Activated T-helper 2 cell treated with anti-CD3 and anti-CD28 coated beads, Interferon-gamma antibody, Interleukin-2, Interleukin-4, amounts not matched to agents 10 μg/mL and 5 μg/mL and 100 μg/mL, durations not matched to agents 14 hours and 24 hours and 36 hours (primary cell): ENCODE measurements around the gene CNTFR. TPM values are rescaled to one million over a fixed set of nuclear protein-coding genes. Genes with fewer than 3 reads are reported as not detected.

ENCODE experiments used
- DNase-seq: peaks from one replicate; pipeline ENCODE4 v3.0.0; 2021; ENCODE audit warnings: low spot score
- H3K27ac Mint-ChIP-seq: one replicate; pipeline ENCODE4 v1.8.0; 2021; ENCODE audit warnings: mixed read lengths
- H3K27me3 Mint-ChIP-seq: one replicate; pipeline ENCODE4 v1.8.0; 2021; ENCODE audit warnings: low read depth, mixed read lengths
- H3K36me3 Mint-ChIP-seq: one replicate; pipeline ENCODE4 v1.8.0; 2021; ENCODE audit warnings: low read depth, mixed read lengths
- H3K4me1 Mint-ChIP-seq: one replicate; pipeline ENCODE4 v1.8.0; 2021; ENCODE audit warnings: low read depth, mixed read lengths
- H3K4me3 Mint-ChIP-seq: one replicate; pipeline ENCODE4 v1.8.0; 2021; ENCODE audit warnings: low read depth, mild to moderate bottlenecking, moderate library complexity, mixed read lengths
- H3K9me3 Mint-ChIP-seq: one replicate; pipeline ENCODE4 v1.8.0; 2021; ENCODE audit warnings: mixed read lengths
- intact Hi-C: fragments of 100-400 bp; cut with micrococcal nuclease; formaldehyde crosslinking; loops from one replicate; pipeline ENCODE4 v1.15.1; 2023
- total RNA-seq: library from RNA; stranded (reverse); gene quantifications from 2 replicates; pipeline ENCODE4 v1.2.3, GENCODE V29; 2022

The CNTFR gene
- total RNA-seq, 1 donor from 2014 or later: not detected

DNA sequence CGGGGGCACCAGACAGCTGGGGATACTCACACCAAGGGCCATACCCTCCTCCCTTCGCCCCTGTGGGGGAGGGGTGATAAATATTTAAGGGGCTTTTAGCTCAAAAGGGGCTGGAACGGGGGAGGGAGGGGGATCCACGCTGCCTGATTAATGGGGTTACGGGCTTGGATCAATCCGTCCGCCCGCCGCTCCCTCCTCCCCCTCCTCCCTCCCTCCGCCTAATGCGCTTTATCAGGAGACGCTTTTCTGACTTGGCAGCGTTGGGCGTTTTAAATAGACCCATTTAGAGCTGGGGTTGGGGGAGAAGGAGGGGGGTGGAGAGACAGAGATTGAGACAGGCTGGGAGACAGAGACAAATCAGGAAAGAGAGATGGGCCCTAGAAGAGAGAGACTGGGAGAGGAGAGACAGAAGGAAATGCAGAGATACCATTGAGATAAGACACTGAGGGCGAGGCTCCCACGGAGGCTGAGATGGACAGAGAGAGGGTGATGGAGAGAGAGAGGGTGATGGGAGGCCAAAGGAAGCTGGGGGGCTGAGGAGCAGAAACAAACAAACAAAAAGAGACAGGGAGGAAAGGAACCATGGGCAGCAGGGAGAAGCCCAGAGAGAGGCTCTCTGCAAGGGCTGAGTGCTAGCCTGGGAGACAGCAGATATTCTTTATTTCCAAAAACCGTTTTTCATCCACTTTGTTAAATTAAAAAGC is 10.3 kb downstream of the CNTFR start:
- Mint-ChIP-seq H3K4me3 (no peak overlapping the region), H3K9me3 (no peaks in the 10 kb centered on the region), H3K27me3 (peaks cover 61% of the 10 kb centered on the region), H3K4me1 (no peaks in the 10 kb centered on the region), H3K36me3 (no peaks in the 10 kb centered on the region), H3K27ac (no peak overlapping the region)
- no peak for DNase-seq
- intact Hi-C loops: no loop called here

DNA sequence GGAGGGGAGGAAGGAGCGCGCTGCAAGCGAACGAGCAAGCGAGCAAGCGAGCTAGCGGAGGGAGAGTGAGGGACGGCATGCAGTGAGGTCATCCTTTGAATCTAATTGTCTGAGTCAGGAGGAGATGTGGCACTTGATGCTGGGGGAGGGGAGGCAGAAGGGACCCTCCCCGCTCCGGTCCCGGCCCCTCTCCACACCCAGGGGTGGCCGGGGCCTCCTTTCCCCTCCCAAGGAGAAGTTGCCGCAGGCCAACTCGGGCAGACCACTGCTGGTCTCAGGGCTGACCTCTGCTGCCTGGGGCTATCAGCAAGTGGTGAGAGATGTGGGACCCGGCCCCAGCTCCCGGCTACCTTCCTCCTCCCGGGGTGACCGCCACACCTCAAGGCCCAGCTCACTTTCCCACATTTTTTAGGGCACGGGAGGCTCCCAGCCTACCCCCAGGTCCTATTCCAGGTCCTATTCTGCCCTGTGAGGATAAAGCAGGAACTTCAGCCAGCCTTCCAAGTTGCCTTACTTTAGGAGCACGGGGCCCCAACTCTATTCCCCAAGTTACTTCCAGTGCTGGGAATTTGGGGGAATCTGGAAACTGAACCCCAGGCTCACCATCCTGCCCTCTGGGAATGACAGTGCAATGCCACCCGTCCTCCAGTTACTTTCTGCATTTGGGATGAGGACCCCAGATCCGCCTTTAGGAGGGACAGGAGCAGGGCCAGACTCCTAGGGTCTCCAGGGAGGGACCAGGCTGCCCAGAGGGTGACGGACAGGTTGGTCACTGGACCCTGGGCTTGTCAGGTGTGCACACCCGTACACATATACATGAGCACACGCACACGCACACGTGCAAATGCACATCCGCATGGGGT is 11.1 kb downstream of the CNTFR start:
- Mint-ChIP-seq H3K27ac (no peak overlapping the region), H3K4me1 (no peaks in the 10 kb centered on the region), H3K27me3 (peaks cover 58% of the 10 kb centered on the region), H3K4me3 (no peak overlapping the region), H3K9me3 (no peaks in the 10 kb centered on the region), H3K36me3 (no peaks in the 10 kb centered on the region)
- intact Hi-C loops: no loop called here
- no peak for DNase-seq

DNA sequence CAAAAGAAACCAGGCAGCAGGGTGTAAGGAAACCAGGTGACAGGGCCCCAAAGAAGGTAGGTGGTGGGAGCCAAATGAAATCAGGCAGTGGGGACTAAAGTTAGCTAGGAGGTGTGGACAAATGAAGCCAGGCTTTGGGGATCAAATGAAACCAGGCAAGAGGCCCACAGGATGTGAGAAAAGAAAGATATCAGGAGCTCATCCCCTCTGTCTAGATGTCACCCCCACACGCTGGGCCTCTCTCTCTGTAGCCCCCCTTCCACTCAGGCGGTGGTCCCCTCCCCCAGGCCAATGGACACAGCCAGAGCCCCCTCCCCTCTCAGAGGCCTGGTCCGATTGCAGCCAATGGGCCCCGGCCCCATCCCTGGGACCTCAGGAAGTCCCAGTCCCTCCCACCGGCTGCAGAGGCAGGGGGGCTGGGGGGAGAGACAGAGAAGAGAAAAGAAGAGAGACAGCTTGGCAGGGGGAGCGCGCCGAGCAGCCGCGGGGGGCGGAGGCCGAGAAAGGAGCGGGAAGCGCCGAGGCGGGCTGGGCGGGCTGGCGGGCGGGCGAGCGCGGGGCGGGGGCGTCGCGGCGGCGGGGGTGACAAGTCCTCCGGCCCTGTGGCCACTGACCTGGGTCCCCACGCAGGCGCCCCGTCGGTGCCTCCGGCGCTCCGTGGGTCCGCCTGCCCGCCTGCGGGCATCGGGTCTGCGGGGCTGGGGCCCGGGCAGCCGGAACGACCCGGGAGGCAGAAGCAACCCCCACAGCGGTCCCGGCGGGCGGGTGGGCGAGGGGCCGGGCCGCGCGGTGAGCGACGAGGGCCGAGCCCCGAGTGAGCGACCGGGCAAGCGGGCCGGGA is 11.9 kb downstream of the CNTFR start:
- Mint-ChIP-seq H3K4me3 (no peak overlapping the region), H3K9me3 (no peaks in the 10 kb centered on the region), H3K27me3 (peaks cover 53% of the 10 kb centered on the region), H3K36me3 (no peaks in the 10 kb centered on the region), H3K27ac (no peak overlapping the region), H3K4me1 (no peaks in the 10 kb centered on the region)
- intact Hi-C loops: no loop called here
- no peak for DNase-seq

GRCh38 chr9:34576597-34577399 is 12.7 kb downstream of the CNTFR start:
- Mint-ChIP-seq H3K4me3 (no peak overlapping the region), H3K27ac (no peak overlapping the region), H3K27me3 (peaks cover 48% of the 10 kb centered on the region), H3K36me3 (no peaks in the 10 kb centered on the region), H3K4me1 (no peaks in the 10 kb centered on the region), H3K9me3 (no peaks in the 10 kb centered on the region)
- no peak for DNase-seq
- intact Hi-C loops: no loop called here

- Mint-ChIP-seq H3K4me3 (no peak overlapping the region), H3K4me1 (no peaks in the 10 kb centered on the region), H3K9me3 (no peaks in the 10 kb centered on the region), H3K27ac (no peak overlapping the region), H3K27me3 (peaks cover 43% of the 10 kb centered on the region), H3K36me3 (no peaks in the 10 kb centered on the region)
- intact Hi-C loops: no loop called here
- no peak for DNase-seq
Observed at GRCh38 chr9:34575862-34576596, 13.5 kb downstream of the CNTFR start.

DNA sequence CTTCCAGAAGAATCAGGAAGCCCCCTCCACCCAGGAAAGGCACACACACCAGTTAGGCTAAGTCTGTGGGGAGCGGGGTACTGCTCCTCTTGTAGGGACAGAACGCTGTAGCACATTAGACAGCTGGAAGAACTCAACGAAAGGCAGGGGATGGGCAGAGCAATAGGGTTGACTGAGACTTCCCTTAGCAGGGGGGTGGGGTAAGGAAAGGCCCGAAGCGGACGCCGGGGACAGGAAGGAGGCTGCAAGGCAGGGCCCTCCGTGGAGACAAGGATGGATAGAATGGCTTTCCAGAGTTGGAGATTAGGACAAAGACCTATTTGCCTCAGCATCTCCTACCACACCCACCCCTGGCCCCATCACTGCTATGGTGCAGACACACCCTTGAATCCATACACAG is 14.3 kb downstream of the CNTFR start:
- Mint-ChIP-seq H3K27ac (no peak overlapping the region), H3K9me3 (no peaks in the 10 kb centered on the region), H3K36me3 (no peaks in the 10 kb centered on the region), H3K4me3 (no peak overlapping the region), H3K4me1 (no peaks in the 10 kb centered on the region), H3K27me3 (peaks cover 35% of the 10 kb centered on the region)
- DNase-seq: no peak
- intact Hi-C loops: no loop called here

DNA sequence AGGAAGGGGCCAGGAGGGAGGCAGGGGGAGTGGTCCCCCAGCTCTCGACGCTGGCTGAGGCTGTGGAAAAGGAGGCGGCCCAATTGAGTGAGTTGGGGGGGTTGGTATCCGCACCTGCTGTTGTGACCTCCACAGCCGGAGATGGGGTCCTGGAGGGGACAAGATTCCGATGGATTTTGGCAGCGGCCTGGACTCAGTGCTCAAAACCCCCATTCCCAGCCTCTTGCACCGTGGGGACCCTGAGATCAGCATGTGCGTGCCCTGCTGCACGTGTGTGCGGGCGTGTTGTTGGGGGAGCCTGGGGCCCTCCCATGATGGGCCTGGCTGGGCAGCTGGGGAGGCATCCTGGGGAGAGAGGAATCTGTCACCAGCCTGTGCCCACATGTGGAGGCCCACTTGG is 15.0 kb downstream of the CNTFR start:
- no peaks in the 10 kb centered on the region for H3K9me3 Mint-ChIP-seq
- no peak overlapping the region for H3K27ac Mint-ChIP-seq
- H3K36me3 Mint-ChIP-seq: no peaks in the 10 kb centered on the region

GRCh38 chr9:34573599-34574325 is 15.8 kb downstream of the CNTFR start:
- intact Hi-C loops: no loop called here
- H3K27ac Mint-ChIP-seq: no peak overlapping the region
- H3K27me3 Mint-ChIP-seq: peaks cover 23% of the 10 kb centered on the region
- H3K36me3 Mint-ChIP-seq: no peaks in the 10 kb centered on the region
- no peak for DNase-seq
- no peaks in the 10 kb centered on the region for H3K4me1 Mint-ChIP-seq
- H3K4me3 Mint-ChIP-seq: no peak overlapping the region
- H3K9me3 Mint-ChIP-seq: no peaks in the 10 kb centered on the region

More for the DNA sequence above, 15.0 kb downstream of the CNTFR start:
- no peak for DNase-seq
- no peaks in the 10 kb centered on the region for H3K4me1 Mint-ChIP-seq
- peaks cover 29% of the 10 kb centered on the region for H3K27me3 Mint-ChIP-seq
- H3K4me3 Mint-ChIP-seq: no peak overlapping the region
- intact Hi-C loops: no loop called here

- intact Hi-C loops: no loop called here
- H3K36me3 Mint-ChIP-seq: no peaks in the 10 kb centered on the region
- peaks cover 19% of the 10 kb centered on the region for H3K27me3 Mint-ChIP-seq
- H3K27ac Mint-ChIP-seq: no peak overlapping the region
- no peaks in the 10 kb centered on the region for H3K4me1 Mint-ChIP-seq
- H3K9me3 Mint-ChIP-seq: no peaks in the 10 kb centered on the region
- H3K4me3 Mint-ChIP-seq: no peak overlapping the region
- DNase-seq: no peak
Observed at GRCh38 chr9:34572628-34573027, 16.9 kb downstream of the CNTFR start.

GRCh38 chr9:34572092-34572491 is 17.4 kb downstream of the CNTFR start:
- intact Hi-C loops: no loop called here
- Mint-ChIP-seq H3K27me3 (peaks cover 13% of the 10 kb centered on the region), H3K27ac (no peak overlapping the region), H3K4me3 (no peak overlapping the region), H3K4me1 (no peaks in the 10 kb centered on the region), H3K9me3 (no peaks in the 10 kb centered on the region), H3K36me3 (no peaks in the 10 kb centered on the region)
- no peak for DNase-seq

GRCh38 chr9:34571481-34571810 is 18.1 kb downstream of the CNTFR start:
- intact Hi-C loops: no loop called here
- Mint-ChIP-seq H3K36me3 (no peaks in the 10 kb centered on the region), H3K4me1 (no peaks in the 10 kb centered on the region), H3K4me3 (no peak overlapping the region), H3K27me3 (peaks cover 8% of the 10 kb centered on the region), H3K9me3 (no peaks in the 10 kb centered on the region), H3K27ac (no peak overlapping the region)
- no peak for DNase-seq
